Thoracic aorta (tissue), 2 donors: Measurements from ENCODE around the gene VWA8. TPM values are rescaled to one million over a fixed set of nuclear protein-coding genes. Genes with fewer than 3 reads are reported as not detected.

Source experiments
- ATAC-seq: fragments of 150-250 bp; one replicate; pipeline ENCODE4 v1.8.0; 2017; ENCODE audit warnings: low read depth; ENCODE audit not compliant: insufficient number of reproducible peaks, low FRiP score
- DNase-seq: peaks from one replicate; pipeline ENCODE4 v3.0.0-alpha.2; 2020; ENCODE audit warnings: low spot score
- H3K27ac ChIP-seq, 2 donors: fragments of 200-600 bp; sonication (generic); 1 replicate in 1 of 2; 2 replicates in 1 of 2; pipeline ENCODE4 v1.5.1; 2016; ENCODE audit warnings: mild to moderate bottlenecking in 2 of 2, moderate library complexity in 2 of 2
- H3K27me3 ChIP-seq: fragments of 200-600 bp; sonication (generic); replicated peaks from 2 replicates; pipeline ENCODE4 v1.6.0; 2016; ENCODE audit warnings: mild to moderate bottlenecking; ENCODE audit not compliant: insufficient read depth
- H3K36me3 ChIP-seq: fragments of 200-600 bp; sonication (generic); one replicate; pipeline ENCODE4 v1.5.1; 2016
- H3K4me1 ChIP-seq, 2 donors: fragments of 200-600 bp; sonication (generic); 1 replicate in 1 of 2; 2 replicates in 1 of 2; pipeline versions ENCODE4 v1.5.1 to v1.6.0; 2016; ENCODE audit warnings: low read depth in 2 of 2, mild to moderate bottlenecking in 1 of 2; ENCODE audit not compliant: control insufficient read depth in 1 of 2
- H3K4me3 ChIP-seq: fragments of 200-600 bp; sonication (generic); 2 replicates; pipeline ENCODE4 v1.5.1; 2016; ENCODE audit warnings: mild to moderate bottlenecking
- H3K9me3 ChIP-seq: fragments of 200-600 bp; sonication (generic); 2 replicates; pipeline ENCODE4 v1.5.1; 2016
- total RNA-seq, 2 donors: library from RNA; depleted of rRNA; stranded (reverse); fragments of >200 nt; gene quantifications; one replicate each; pipeline versions ENCODE4 v1.1.0 to v1.2.3, GENCODE V29; 2016
- TF ChIP-seq, protein P1 (sequence below): fragments of 200-600 bp; sonication (generic); IDR thresholded peaks from one replicate; pipeline ENCODE4 v1.5.1; 2019; ENCODE audit warnings: antibody characterized with exemption

The VWA8 gene
- total RNA-seq, 2 donors from 2014 or later, result 19.8 to 25.3 TPM

DNA sequence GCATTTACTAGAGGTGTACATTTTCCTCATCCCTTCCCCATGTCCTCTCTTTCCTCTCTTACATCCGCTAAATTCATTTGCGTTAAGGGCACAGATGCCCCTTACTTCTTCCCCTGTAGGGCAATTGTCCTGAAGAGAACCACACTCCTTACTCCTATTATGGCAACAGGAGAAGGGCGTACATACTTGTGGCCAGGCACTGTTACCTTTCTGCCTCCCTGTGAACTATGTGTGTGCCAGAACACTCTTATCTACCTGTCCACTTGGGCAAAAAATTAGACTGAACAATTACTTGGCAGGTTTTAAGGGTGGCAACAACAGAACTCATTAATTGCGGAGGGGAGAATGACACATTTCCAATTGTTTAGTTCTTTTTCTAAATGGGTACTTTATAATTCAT is 351.1 kb downstream of the VWA8 start:
- ATAC-seq, result no peak
- DNase-seq, result no peak
- Histone ChIP-seq H3K4me3 (no peak overlapping the region), H3K27ac (no peak overlapping the region), H3K4me1 (peaks cover 11 to 16% of the 10 kb centered on the region in 2 donors), H3K27me3 (no peaks in the 10 kb centered on the region), H3K9me3 (no peaks in the 10 kb centered on the region), H3K36me3 (peaks cover 3% of the 10 kb centered on the region)
- TF ChIP-seq, protein P1, sequence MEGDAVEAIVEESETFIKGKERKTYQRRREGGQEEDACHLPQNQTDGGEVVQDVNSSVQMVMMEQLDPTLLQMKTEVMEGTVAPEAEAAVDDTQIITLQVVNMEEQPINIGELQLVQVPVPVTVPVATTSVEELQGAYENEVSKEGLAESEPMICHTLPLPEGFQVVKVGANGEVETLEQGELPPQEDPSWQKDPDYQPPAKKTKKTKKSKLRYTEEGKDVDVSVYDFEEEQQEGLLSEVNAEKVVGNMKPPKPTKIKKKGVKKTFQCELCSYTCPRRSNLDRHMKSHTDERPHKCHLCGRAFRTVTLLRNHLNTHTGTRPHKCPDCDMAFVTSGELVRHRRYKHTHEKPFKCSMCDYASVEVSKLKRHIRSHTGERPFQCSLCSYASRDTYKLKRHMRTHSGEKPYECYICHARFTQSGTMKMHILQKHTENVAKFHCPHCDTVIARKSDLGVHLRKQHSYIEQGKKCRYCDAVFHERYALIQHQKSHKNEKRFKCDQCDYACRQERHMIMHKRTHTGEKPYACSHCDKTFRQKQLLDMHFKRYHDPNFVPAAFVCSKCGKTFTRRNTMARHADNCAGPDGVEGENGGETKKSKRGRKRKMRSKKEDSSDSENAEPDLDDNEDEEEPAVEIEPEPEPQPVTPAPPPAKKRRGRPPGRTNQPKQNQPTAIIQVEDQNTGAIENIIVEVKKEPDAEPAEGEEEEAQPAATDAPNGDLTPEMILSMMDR, result no peak

GRCh38 chr13:41608839-41609177 is 352.1 kb downstream of the VWA8 start:
- Histone ChIP-seq H3K27me3 (no peaks in the 10 kb centered on the region), H3K36me3 (peaks cover 3% of the 10 kb centered on the region), H3K27ac (no peak overlapping the region), H3K4me1 (peaks cover under 1 to 6% of the 10 kb centered on the region in 2 donors), H3K9me3 (no peaks in the 10 kb centered on the region), H3K4me3 (no peak overlapping the region)
- DNase-seq, result no peak
- TF ChIP-seq, protein P1, result no peak
- ATAC-seq, result no peak

DNA sequence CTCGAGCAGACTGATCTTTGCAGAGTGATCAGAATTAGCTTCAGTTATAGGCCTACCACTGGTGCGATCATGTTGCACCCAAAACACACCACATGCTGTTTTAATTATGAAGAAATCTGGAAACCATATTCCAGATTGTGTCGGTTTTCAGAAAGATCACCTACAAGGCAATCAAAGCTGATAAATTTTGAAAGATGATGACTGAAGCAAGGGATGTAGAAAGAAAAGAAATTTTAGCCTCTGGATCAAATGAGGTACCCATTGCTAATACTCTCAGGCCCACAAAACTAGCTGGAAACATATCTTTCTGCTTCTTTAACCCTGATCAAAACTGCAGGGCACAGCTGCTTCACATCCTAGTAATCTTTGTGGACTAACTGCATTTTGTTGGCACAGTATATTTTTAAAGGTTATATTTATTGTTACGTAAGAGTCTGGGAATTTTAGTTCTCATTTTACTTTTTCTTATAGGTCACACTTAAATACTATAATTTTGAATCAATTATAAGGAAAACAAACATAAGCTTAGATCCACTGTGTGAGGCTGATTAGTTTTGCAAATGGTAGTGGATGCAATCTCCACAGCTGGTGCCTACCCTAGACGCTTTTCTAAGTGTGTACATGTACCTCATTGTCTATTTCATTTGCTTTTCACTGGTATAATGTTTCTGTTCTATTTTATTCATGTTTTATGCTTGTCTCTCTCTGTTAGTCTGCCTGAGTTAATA is 352.6 kb downstream of the VWA8 start:
- no peak overlapping the region for H3K27ac ChIP-seq

DNA sequence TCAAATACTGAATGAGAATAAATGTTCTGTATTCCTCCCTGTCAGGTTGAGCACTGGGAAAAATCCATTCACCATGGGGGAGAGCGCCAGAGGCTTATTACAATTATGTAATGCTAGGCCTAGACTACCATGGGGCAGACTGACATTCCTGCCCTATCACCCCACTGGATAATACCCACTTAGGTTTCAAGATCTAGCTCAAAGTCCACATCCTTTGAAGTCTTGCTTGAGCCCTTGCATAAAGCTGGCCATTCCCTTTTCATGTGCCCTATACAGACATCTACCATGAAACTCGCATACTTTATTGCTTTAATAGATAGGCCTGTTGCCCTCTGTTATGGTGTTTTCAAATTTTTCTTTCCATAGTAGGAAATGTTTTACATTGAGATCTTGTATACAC is 354.3 kb downstream of the VWA8 start:
- Histone ChIP-seq H3K27ac (no peak overlapping the region), H3K4me3 (no peak overlapping the region), H3K9me3 (no peaks in the 10 kb centered on the region), H3K27me3 (no peaks in the 10 kb centered on the region), H3K4me1 (no peaks in the 10 kb centered on the region), H3K36me3 (peaks cover 3% of the 10 kb centered on the region)
- no peak for ATAC-seq
- TF ChIP-seq, protein P1, result no peak
- no peak for DNase-seq

More for the DNA sequence above, 352.6 kb downstream of the VWA8 start:
- ATAC-seq, result no peak
- no peaks in the 10 kb centered on the region for H3K27me3 ChIP-seq
- H3K9me3 ChIP-seq, result no peaks in the 10 kb centered on the region
- peaks cover 0 to under 1% of the 10 kb centered on the region in 2 donors for H3K4me1 ChIP-seq
- TF ChIP-seq, protein P1, result no peak
- no peak overlapping the region for H3K4me3 ChIP-seq
- H3K36me3 ChIP-seq, result peaks cover 3% of the 10 kb centered on the region
- no peak for DNase-seq

- ATAC-seq, result no peak
- TF ChIP-seq, protein P1, result no peak
Observed at GRCh38 chr13:41605319-41606285, 355.3 kb downstream of the VWA8 start.

More at GRCh38 chr13:41605319-41606285, 355.3 kb downstream of the VWA8 start:
- no peaks in the 10 kb centered on the region for H3K4me1 ChIP-seq
- H3K4me3 ChIP-seq, result no peak overlapping the region
- H3K27me3 ChIP-seq, result no peaks in the 10 kb centered on the region
- no peak for DNase-seq
- no peaks in the 10 kb centered on the region for H3K36me3 ChIP-seq
- H3K9me3 ChIP-seq, result no peaks in the 10 kb centered on the region
- H3K27ac ChIP-seq, result no peak overlapping the region
